HG03196 (cell line): Measurements from ENCODE around the gene C18orf54.
"Not testable (repeated sequence)": the region's sequence is repeated elsewhere in the genome, so short reads cannot be mapped to it uniquely, and the experiment has no call there.

Experiments
- ATAC-seq: cut with Tn5 transposase; IDR thresholded peaks from one replicate; pipeline ENCODE4 v1.9.1; 2021; ENCODE audit not compliant: unreplicated experiment

The C18orf54 gene

GRCh38 chr18:54357660-54358494 lies at the start of gene C18orf54, which contains the start of gene STARD6:
TSS of gene C18orf54 (plus strand) at chr18:54357906. CDS start at chr18:54360573, 2,667 bp downstream.
TSS of gene STARD6 (minus strand) at chr18:54357858. CDS start at chr18:54354573, 3,285 bp downstream.
- peak; percentile 90 for ATAC-seq

- ATAC-seq = not testable (repeated sequence)
Observed at GRCh38 chr18:54309564-54309963, 48.1 kb upstream of the C18orf54 start.

- ATAC-seq = no peak
Observed at GRCh38 chr18:54316071-54316820, 41.5 kb upstream of the C18orf54 start.

GRCh38 chr18:54323561-54323960 lies 34.1 kb upstream of the C18orf54 start:
- no peak for ATAC-seq

- ATAC-seq = no peak
Observed at GRCh38 chr18:54323970-54324369, 33.7 kb upstream of the C18orf54 start.

- no peak for ATAC-seq
Observed at GRCh38 chr18:54327818-54328217, 29.9 kb upstream of the C18orf54 start.

GRCh38 chr18:54329787-54330186 lies 27.9 kb upstream of the C18orf54 start:
- ATAC-seq = no peak

GRCh38 chr18:54330768-54331548 lies 26.7 kb upstream of the C18orf54 start:
- ATAC-seq = no peak

GRCh38 chr18:54335638-54336173 lies 22.0 kb upstream of the C18orf54 start:
- ATAC-seq = no peak

GRCh38 chr18:54338230-54338629 lies 19.5 kb upstream of the C18orf54 start:
- ATAC-seq = no peak

- no peak for ATAC-seq
Observed at GRCh38 chr18:54351186-54351585, 6.5 kb upstream of the C18orf54 start.

- no peak for ATAC-seq
Observed at GRCh38 chr18:54357082-54357659, 535 bp upstream of the C18orf54 start.

GRCh38 chr18:54358495-54359040 lies 862 bp downstream of the C18orf54 start:
- ATAC-seq = no peak

GRCh38 chr18:54359233-54359632 lies 1.5 kb downstream of the C18orf54 start:
- no peak for ATAC-seq

- no peak for ATAC-seq
Observed at GRCh38 chr18:54360406-54360805, 2.7 kb downstream of the C18orf54 start.

- no peak for ATAC-seq
Observed at GRCh38 chr18:54378057-54378456, 20.4 kb downstream of the C18orf54 start.

- ATAC-seq = no peak
Observed at GRCh38 chr18:54381640-54382039, 23.9 kb downstream of the C18orf54 start.

- no peak for ATAC-seq
Observed at GRCh38 chr18:54382076-54382475, 24.4 kb downstream of the C18orf54 start.

GRCh38 chr18:54382733-54383252 lies 25.1 kb downstream of the C18orf54 start:
- ATAC-seq = no peak

- ATAC-seq = no peak
Observed at GRCh38 chr18:54386043-54386442, 28.3 kb downstream of the C18orf54 start.
